PC-9 (cell line): Measurements from ENCODE around the gene IL17RA.

Experiments
- CTCF ChIP-seq: fragments of 200-600 bp; sonication (generic); conservative IDR thresholded peaks from 2 replicates; pipeline ENCODE4 v1.6.1; 2017; ENCODE audit warnings: mixed run types, antibody characterized with exemption, mild to moderate bottlenecking, moderate library complexity
- EZH2 ChIP-seq: fragments of 200-600 bp; sonication (generic); IDR thresholded peaks from 2 replicates; pipeline ENCODE4 v1.8.0; 2017; ENCODE audit warnings: antibody characterized with exemption, low read depth

DNA sequence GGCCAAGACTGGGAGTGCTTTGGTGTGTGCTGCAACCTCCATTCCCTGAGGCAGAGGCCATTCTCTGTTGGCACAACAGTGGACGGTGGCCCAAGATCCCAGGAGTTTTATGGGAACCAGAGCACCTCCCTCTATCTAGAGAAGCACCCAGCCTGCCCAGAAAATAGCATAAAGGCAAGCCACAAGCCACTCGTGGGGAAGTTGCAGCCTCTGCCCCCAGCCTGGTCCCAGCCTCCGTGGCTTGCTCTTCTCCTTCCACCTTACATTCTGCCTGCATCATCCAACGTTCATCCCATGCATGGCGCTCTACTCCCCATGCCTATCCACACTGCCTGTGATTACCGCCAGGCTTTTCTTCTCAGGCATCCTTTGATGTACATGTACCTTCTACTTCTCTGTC is 15.8 kb downstream of the IL17RA start:
- TF ChIP-seq EZH2: no peak
- no peak for TF ChIP-seq CTCF
